GM19023 (cell line): Measurements from ENCODE around the gene MITF.

Source experiments
- ATAC-seq: cut with Tn5 transposase; IDR thresholded peaks from one replicate; pipeline ENCODE4 v1.9.1; 2021; ENCODE audit warnings: mild to moderate bottlenecking, moderate library complexity; ENCODE audit not compliant: unreplicated experiment

Gene MITF

GRCh38 chr3:69867941-69868505 lies 128.8 kb downstream of the MITF start:
- no peak for ATAC-seq

GRCh38 chr3:69868841-69869420 lies 129.7 kb downstream of the MITF start:
- ATAC-seq: no peak

GRCh38 chr3:69869643-69870042 lies 130.4 kb downstream of the MITF start:
- no peak for ATAC-seq

- ATAC-seq: no peak
These were observed 132.0 kb downstream of the MITF start for GRCh38 chr3:69871251-69871650.

GRCh38 chr3:69871868-69872267 lies 132.6 kb downstream of the MITF start:
- no peak for ATAC-seq

- no peak for ATAC-seq
These were observed 133.6 kb downstream of the MITF start for GRCh38 chr3:69872783-69873378.

- no peak for ATAC-seq
These were observed 136.8 kb downstream of the MITF start for GRCh38 chr3:69876073-69876472.

GRCh38 chr3:69878254-69878653 lies 139.0 kb downstream of the MITF start:
- ATAC-seq: no peak

GRCh38 chr3:69879051-69879450 lies 139.8 kb downstream of the MITF start:
- no peak for ATAC-seq

- ATAC-seq: no peak
These were observed 140.9 kb downstream of the MITF start for GRCh38 chr3:69880069-69880640.

- ATAC-seq: no peak
These were observed 141.8 kb downstream of the MITF start for GRCh38 chr3:69881051-69881450.

GRCh38 chr3:69881756-69882428 lies 142.6 kb downstream of the MITF start:
- ATAC-seq: no peak

- ATAC-seq: no peak
These were observed 143.3 kb downstream of the MITF start for GRCh38 chr3:69882560-69882959.

GRCh38 chr3:69888040-69888942 lies 149.0 kb downstream of the MITF start:
- no peak for ATAC-seq

- no peak for ATAC-seq
These were observed 149.7 kb downstream of the MITF start for GRCh38 chr3:69888943-69889315.

- no peak for ATAC-seq
These were observed 150.8 kb downstream of the MITF start for GRCh38 chr3:69890084-69890483.

GRCh38 chr3:69890691-69891090 lies 151.4 kb downstream of the MITF start:
- no peak for ATAC-seq

GRCh38 chr3:69892706-69893105 lies 153.4 kb downstream of the MITF start:
- ATAC-seq: no peak

- no peak for ATAC-seq
These were observed 154.0 kb downstream of the MITF start for GRCh38 chr3:69893274-69893673.

GRCh38 chr3:69896095-69896494 lies 156.8 kb downstream of the MITF start:
- no peak for ATAC-seq

- no peak for ATAC-seq
These were observed 161.1 kb downstream of the MITF start for GRCh38 chr3:69900331-69900730.
